ENCODE measurements around the gene TBC1D10A.

GRCh38 chr22:30356449-30357235, 29.9 kb upstream of the TBC1D10A start, which contains the start of the genes CCDC157 and SF3A1:
- TF ChIP-seq EZH2 (IDR thresholded peaks at IDR 0.05), result no peak
- TF ChIP-seq POLR2AphosphoS5 (IDR thresholded peaks at IDR 0.05; ENCODE audit: borderline replicate concordance, low read depth, low read length), result peak; percentile 87
